ENCODE measurements around the gene DNAJC5. TPM values are rescaled to one million over a fixed set of nuclear protein-coding genes. Genes with fewer than 3 reads are reported as not detected.

Gene DNAJC5
- total and polyA plus RNA-seq, 2 of the 8 experiments (the other 6 are each of a cell fraction or from before 2014, with no cell fraction given), result 19.2 to 31.2 TPM

GRCh38 chr20:63868264-63868663 lies 26.7 kb upstream of the DNAJC5 start:
- CTCF ChIA-PET (ENCODE audit: partially characterized antibody), result interaction anchor here (0.6 to 2.6 kb wide), 7 partner anchors 9 to 120 kb away, joined by 3 to 12 read pairs (median 3); no protein-coding TSS in a partner anchor
- no peak overlapping the region for H3K56ac ChIP-seq (replicated peaks; ENCODE audit: insufficient read length, low read depth, low read length)
- POLR2A ChIA-PET (ENCODE audit: partially characterized antibody), result interaction anchor here (1.1 to 1.5 kb wide), 3 partner anchors 27 to 76 kb away, joined by 3 read pairs; partner anchors contain the start of gene DNAJC5
- TF ChIP-seq BACH1 (IDR thresholded peaks at IDR 0.05; ENCODE audit: low read length) (no peak), CEBPB (IDR thresholded peaks at IDR 0.05; ENCODE audit: low read depth, low read length) (no peak), NANOG (IDR thresholded peaks at IDR 0.05; ENCODE audit: insufficient read depth, low read depth, low read length, poor library complexity, severe bottlenecking) (no peak), SP4 (IDR thresholded peaks at IDR 0.05; ENCODE audit: low read length) (no peak), CREB1 (IDR thresholded peaks at IDR 0.05) (no peak), BCL11A (IDR thresholded peaks at IDR 0.05; ENCODE audit: low read depth in 2 of 2, low read length in 2 of 2) (no peak), ZNF274 (IDR thresholded peaks at IDR 0.05; ENCODE audit: borderline replicate concordance, extremely low read depth, low read length) (no peak), CHD1 (IDR thresholded peaks at IDR 0.05; ENCODE audit: low read depth, low read length) (no peak), KDM4A (IDR thresholded peaks at IDR 0.05; ENCODE audit: low read depth, low read length, severe bottlenecking) (no peak), KDM5A (IDR thresholded peaks at IDR 0.05; ENCODE audit: low read length) (no peak), TBP (IDR thresholded peaks at IDR 0.05; ENCODE audit: low read depth, low read length) (no peak), HDAC2 (IDR thresholded peaks at IDR 0.05; ENCODE audit: borderline replicate concordance in 1 of 2, low read depth in 2 of 2, low read length in 2 of 2) (no peak), PHF8 (conservative IDR thresholded peaks at IDR 0.05; ENCODE audit: low read depth, low read length) (no peak)
- TF ChIP-seq, protein P1, sequence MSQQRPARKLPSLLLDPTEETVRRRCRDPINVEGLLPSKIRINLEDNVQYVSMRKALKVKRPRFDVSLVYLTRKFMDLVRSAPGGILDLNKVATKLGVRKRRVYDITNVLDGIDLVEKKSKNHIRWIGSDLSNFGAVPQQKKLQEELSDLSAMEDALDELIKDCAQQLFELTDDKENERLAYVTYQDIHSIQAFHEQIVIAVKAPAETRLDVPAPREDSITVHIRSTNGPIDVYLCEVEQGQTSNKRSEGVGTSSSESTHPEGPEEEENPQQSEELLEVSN (IDR thresholded peaks at IDR 0.05), result no peak

More at GRCh38 chr20:63868264-63868663, 26.7 kb upstream of the DNAJC5 start:
- H2BK5ac ChIP-seq (ENCODE audit: low read depth, low read length), result no peak overlapping the region
- H3K27me3 ChIP-seq (replicated peaks in 1 of 4; ENCODE audit: control insufficient read depth in 3 of 4, extremely low read depth in 1 of 4, insufficient read depth in 3 of 4, low read length in 3 of 4), result no peaks in the 10 kb centered on the region
- peaks cover 0 to 7% of the 10 kb centered on the region in 2 experiments for H4K20me1 ChIP-seq (replicated peaks in 1 of 2; ENCODE audit: control insufficient read depth in 1 of 2, insufficient read depth in 2 of 2, low read length in 2 of 2)
- peaks cover 3% of the 10 kb centered on the region for H3K79me1 ChIP-seq (ENCODE audit: low read depth, low read length)
- no peak overlapping the region for H3K9ac ChIP-seq (replicated peaks in 1 of 4; ENCODE audit: extremely low read depth in 1 of 4, low read depth in 3 of 4, low read length in 3 of 4)
- no peak overlapping the region for H3K27ac ChIP-seq (ENCODE audit: low read depth, low read length)
- H3K14ac ChIP-seq (ENCODE audit: insufficient read length), result no peak overlapping the region
- no peak overlapping the region for H3K23ac ChIP-seq (ENCODE audit: insufficient read length)
- peaks cover 0 to 6% (median 2%) of the 10 kb centered on the region in 4 experiments; a peak in 4 of 7 replicates for H3K4me1 ChIP-seq (replicated peaks in 1 of 4; ENCODE audit: control insufficient read depth in 3 of 4, insufficient read depth in 4 of 4, low read length in 3 of 4)
- H4K8ac ChIP-seq (ENCODE audit: extremely low read depth, insufficient read depth, low read length), result no peak overlapping the region
- no peak overlapping the region for H2BK20ac ChIP-seq (ENCODE audit: low read length)
- H2AK5ac ChIP-seq (ENCODE audit: low read depth, low read length), result no peak overlapping the region
- H2BK120ac ChIP-seq (replicated peaks; ENCODE audit: low read depth, low read length), result no peak overlapping the region
- H2BK12ac ChIP-seq (ENCODE audit: low read depth, low read length), result no peak overlapping the region
- H3K4me3 ChIP-seq (ENCODE audit: extremely low read depth in 1 of 4, insufficient read depth in 2 of 4, low read depth in 3 of 4, low read length in 4 of 4), result no peak overlapping the region
- no peaks in the 10 kb centered on the region for H3K9me3 ChIP-seq (ENCODE audit: insufficient read depth in 2 of 2, low read depth in 1 of 2, low read length in 1 of 2)
- no peak overlapping the region for H2BK15ac ChIP-seq (ENCODE audit: low read length)
- H2AFZ ChIP-seq (ENCODE audit: low read length), result no peak overlapping the region
- H4K91ac ChIP-seq (replicated peaks; ENCODE audit: insufficient read length, low read length), result no peak overlapping the region
- no peak for DNase-seq (ENCODE audit: low read depth in 1 of 2, low spot score in 2 of 2)
- H4K5ac ChIP-seq (ENCODE audit: insufficient read length, low read depth, low read length), result no peak overlapping the region
- FAIRE-seq, result no peak
- H3K23me2 ChIP-seq (ENCODE audit: low read depth, low read length), result peaks cover 4% of the 10 kb centered on the region; the same call in 1 of the 2 replicates
- peaks cover 0 to 49% of the 10 kb centered on the region in 2 experiments; a peak in 2 of 4 replicates for H3K79me2 ChIP-seq (ENCODE audit: control insufficient read depth in 1 of 2, insufficient read depth in 2 of 2, low read length in 2 of 2)
- no peak overlapping the region for H3K18ac ChIP-seq (ENCODE audit: extremely low read depth, low read length)
- H3K4me2 ChIP-seq (ENCODE audit: insufficient read depth in 1 of 2, low read depth in 2 of 2, low read length in 2 of 2), result no peak overlapping the region
- no peak overlapping the region for H3K4ac ChIP-seq (replicated peaks; ENCODE audit: insufficient read length, low read depth, low read length)
- WGBS, 2 experiments (ENCODE audit: extremely low coverage in 1 of 2, insufficient coverage in 1 of 2, insufficient read length in 1 of 2, insufficient replicate concordance in 2 of 2, low coverage in 1 of 2, low lambda C conversion rate in 2 of 2, missing lambda C conversion rate in 1 of 2), result 86% methylated on average over 5 of the region's 5 CpGs; no CpG with 5 or more reads in 1 of the 2 experiments
- H3K36me3 ChIP-seq (ENCODE audit: control insufficient read depth in 2 of 4, insufficient read depth in 4 of 4, low read length in 3 of 4), result peaks cover 10 to 20% (median 15%) of the 10 kb centered on the region in 4 experiments; a peak in 7 of 8 replicates

Data from H1 (cell line).